ENCODE results near the gene PCDHA7. TPM values are rescaled to one million over a fixed set of nuclear protein-coding genes. Genes with fewer than 3 reads are reported as not detected.

Gene PCDHA7
- total RNA-seq, 1 experiment from 2014 or later, result not detected

GRCh38 chr5:140877262-140877581, 43.2 kb downstream of the PCDHA7 start:
- Histone ChIP-seq H3K4me3 (ENCODE audit: low read depth, low read length) (no peak overlapping the region), H3K36me3 (ENCODE audit: control insufficient read depth, insufficient read depth, low read length) (no peaks in the 10 kb centered on the region), H3K9me3 (peaks cover 4% of the 10 kb centered on the region; the same call in 1 of the 2 replicates), H3K4me1 (no peaks in the 10 kb centered on the region), H3K27me3 (replicated peaks; ENCODE audit: control insufficient read depth, insufficient read depth, low read length) (no peaks in the 10 kb centered on the region)
- Mint-ChIP-seq H3K9me3 (ENCODE audit: unreplicated experiment) (peaks cover 15% of the 10 kb centered on the region), H3K4me1 (ENCODE audit: low read depth, unreplicated experiment) (no peaks in the 10 kb centered on the region), H3K27ac (ENCODE audit: unreplicated experiment) (no peak overlapping the region), H3K4me3 (ENCODE audit: unreplicated experiment) (no peak overlapping the region), H3K27me3 (ENCODE audit: insufficient read depth, unreplicated experiment) (no peaks in the 10 kb centered on the region), H3K36me3 (ENCODE audit: insufficient read depth, unreplicated experiment) (no peaks in the 10 kb centered on the region)
- CTCF ChIA-PET, result no interaction called here
- DNase-seq, result no peak
- intact Hi-C loops (cut with micrococcal nuclease; ENCODE audit: unreplicated experiment), result no loop called here
- TF ChIP-seq CTCF (IDR thresholded peaks at IDR 0.05; ENCODE audit: insufficient read depth in 1 of 2, low read depth in 1 of 2, low read length in 1 of 2, severe bottlenecking in 1 of 2, unreplicated experiment in 1 of 2), result no peak
- BruUV-seq (replicated peaks), result no TSS peak
- POLR2A ChIA-PET, result no interaction called here

- Mint-ChIP-seq H3K4me1 (ENCODE audit: low read depth, unreplicated experiment) (no peaks in the 10 kb centered on the region), H3K27ac (ENCODE audit: unreplicated experiment) (no peak within 1 kb of the TSS), H3K4me3 (ENCODE audit: unreplicated experiment) (no peak within 1 kb of the TSS), H3K27me3 (ENCODE audit: insufficient read depth, unreplicated experiment) (no peaks in the 10 kb centered on the region), H3K9me3 (ENCODE audit: unreplicated experiment) (peaks cover 15% of the 10 kb centered on the region), H3K36me3 (ENCODE audit: insufficient read depth, unreplicated experiment) (no peaks in the 10 kb centered on the region)
- H3K9me3 ChIP-seq, result no peaks in the 10 kb centered on the region; the same call in 1 of the 2 replicates
- no peaks in the 10 kb centered on the region for H3K27me3 ChIP-seq (replicated peaks; ENCODE audit: control insufficient read depth, insufficient read depth, low read length)
- BruUV-seq (replicated peaks), result no TSS peak
- no peak for TF ChIP-seq CTCF (IDR thresholded peaks at IDR 0.05; ENCODE audit: insufficient read depth in 1 of 2, low read depth in 1 of 2, low read length in 1 of 2, severe bottlenecking in 1 of 2, unreplicated experiment in 1 of 2)
- H3K4me3 ChIP-seq (ENCODE audit: low read depth, low read length), result no peak within 1 kb of the TSS
- H3K36me3 ChIP-seq (ENCODE audit: control insufficient read depth, insufficient read depth, low read length), result no peaks in the 10 kb centered on the region
- intact Hi-C loops (cut with micrococcal nuclease; ENCODE audit: unreplicated experiment), result loop anchor here (1.0 kb wide), 1 partner anchor 159 kb away; no protein-coding TSS in a partner anchor
- H3K4me1 ChIP-seq, result no peaks in the 10 kb centered on the region
- POLR2A ChIA-PET, result no interaction called here
- DNase-seq, result no peak
- CTCF ChIA-PET, result no interaction called here
These were observed 48.0 kb downstream of the PCDHA7 start, which contains the start of gene PCDHA13 for GRCh38 chr5:140881889-140882590. PCDHA13 (plus strand) TSS chr5:140882124; CDS start chr5:140882269, 145 bp downstream.

- ChIA-PET POLR2A (no interaction called here), CTCF (no interaction called here)
- Mint-ChIP-seq H3K4me3 (ENCODE audit: unreplicated experiment) (no peak overlapping the region), H3K27me3 (ENCODE audit: insufficient read depth, unreplicated experiment) (no peaks in the 10 kb centered on the region), H3K4me1 (ENCODE audit: low read depth, unreplicated experiment) (no peaks in the 10 kb centered on the region), H3K9me3 (ENCODE audit: unreplicated experiment) (peaks cover 15% of the 10 kb centered on the region), H3K36me3 (ENCODE audit: insufficient read depth, unreplicated experiment) (no peaks in the 10 kb centered on the region), H3K27ac (ENCODE audit: unreplicated experiment) (no peak overlapping the region)
- no peaks in the 10 kb centered on the region; the same call in 1 of the 2 replicates for H3K9me3 ChIP-seq
- no peak for DNase-seq
- BruUV-seq (replicated peaks), result no TSS peak
- intact Hi-C loops (cut with micrococcal nuclease; ENCODE audit: unreplicated experiment), result loop anchor here (1.0 kb wide), 1 partner anchor 159 kb away; no protein-coding TSS in a partner anchor
- no peaks in the 10 kb centered on the region for H3K36me3 ChIP-seq (ENCODE audit: control insufficient read depth, insufficient read depth, low read length)
- no peak overlapping the region for H3K4me3 ChIP-seq (ENCODE audit: low read depth, low read length)
- no peaks in the 10 kb centered on the region for H3K27me3 ChIP-seq (replicated peaks; ENCODE audit: control insufficient read depth, insufficient read depth, low read length)
- no peak for TF ChIP-seq CTCF (IDR thresholded peaks at IDR 0.05; ENCODE audit: insufficient read depth in 1 of 2, low read depth in 1 of 2, low read length in 1 of 2, severe bottlenecking in 1 of 2, unreplicated experiment in 1 of 2)
- H3K4me1 ChIP-seq, result no peaks in the 10 kb centered on the region
These were observed 48.5 kb downstream of the PCDHA7 start for GRCh38 chr5:140882591-140882899.

Measured in Caco-2 (cell line).